DND-41 (cell line): ENCODE data around the gene DNM2.
A peak's percentile ranks its signal among the peaks of the same experiment; 100 is the strongest.

Experiments
- ATAC-seq: fragments of 200-7000 bp; cut with Tn5 transposase; 3 replicates; pipeline ENCODE4 v1.9.1; 2021; ENCODE audit warnings: low read depth; ENCODE audit not compliant: insufficient read depth
- DNase-seq: peaks from one replicate; pipeline ENCODE4 v3.0.0-alpha.2; 2020
- H2AFZ ChIP-seq: 2 replicates; pipeline ENCODE4 v1.6.0; 2012; ENCODE audit warnings: low read depth, low read length
- H3K27ac ChIP-seq: 2 replicates; pipeline ENCODE4 v1.5.1; 2012; ENCODE audit warnings: low read length, inconsistent platforms
- H3K27me3 ChIP-seq: fragments of 200-600 bp; sonication (generic); 2 replicates; pipeline ENCODE4 v1.6.0; 2012; ENCODE audit warnings: low read length, mild to moderate bottlenecking, inconsistent platforms; ENCODE audit not compliant: insufficient read depth, poor library complexity
- H3K36me3 ChIP-seq: 2 replicates; pipeline ENCODE4 v1.5.1; 2012; ENCODE audit warnings: low read length, inconsistent platforms; ENCODE audit not compliant: insufficient read depth
- H3K4me1 ChIP-seq: 2 replicates; pipeline ENCODE4 v1.5.1; 2012; ENCODE audit warnings: mild to moderate bottlenecking, low read length; ENCODE audit not compliant: insufficient read depth
- H3K4me2 ChIP-seq: 2 replicates; pipeline ENCODE4 v1.6.0; 2012; ENCODE audit warnings: mild to moderate bottlenecking, moderate library complexity, low read length, inconsistent platforms; ENCODE audit not compliant: insufficient read depth
- H3K4me3 ChIP-seq, 2 experiments: fragments of 200-600 bp in 1 of 2; shearing (Covaris generic) in 1 of 2; 2 replicates each; pipeline ENCODE4 v1.5.1; 2012 to 2016; ENCODE audit warnings: inconsistent platforms in 2 of 2, low read length in 2 of 2, mild to moderate bottlenecking in 2 of 2, low read depth in 1 of 2, moderate library complexity in 1 of 2
- H3K79me2 ChIP-seq: 2 replicates; pipeline ENCODE4 v1.6.0; 2012; ENCODE audit warnings: low read length, inconsistent platforms; ENCODE audit not compliant: insufficient read depth
- H3K9ac ChIP-seq: 2 replicates; pipeline ENCODE4 v1.6.0; 2012; ENCODE audit warnings: low read depth, mild to moderate bottlenecking, inconsistent platforms, low read length, moderate library complexity
- H3K9me3 ChIP-seq: 2 replicates; pipeline ENCODE4 v1.5.1; 2012; ENCODE audit warnings: low read length, moderate library complexity, mild to moderate bottlenecking, inconsistent platforms; ENCODE audit not compliant: insufficient read depth, severe bottlenecking
- H4K20me1 ChIP-seq: 2 replicates; pipeline ENCODE4 v1.6.0; 2012; ENCODE audit warnings: low read length; ENCODE audit not compliant: insufficient read depth
- EZH2 ChIP-seq: IDR thresholded peaks from 3 replicates; pipeline ENCODE4 v1.6.1; 2012; ENCODE audit warnings: borderline replicate concordance, low read depth, mild to moderate bottlenecking, moderate library complexity, low read length, inconsistent platforms; ENCODE audit not compliant: severe bottlenecking
- TF ChIP-seq, protein P1 (sequence below): IDR thresholded peaks from 2 replicates; pipeline ENCODE4 v1.5.1; 2012; ENCODE audit warnings: borderline replicate concordance, low read length, moderate library complexity, mild to moderate bottlenecking; ENCODE audit not compliant: poor library complexity, severe bottlenecking; ENCODE audit errors: extremely low read depth

DNM2 gene

GRCh38 chr19:10863107-10863717 lies 145.3 kb downstream of the DNM2 start:
- no peaks in the 10 kb centered on the region for H3K9me3 ChIP-seq
- no peak overlapping the region for H3K4me3 ChIP-seq
- H2AFZ ChIP-seq: peak overlapping the region; percentile 87

DNA sequence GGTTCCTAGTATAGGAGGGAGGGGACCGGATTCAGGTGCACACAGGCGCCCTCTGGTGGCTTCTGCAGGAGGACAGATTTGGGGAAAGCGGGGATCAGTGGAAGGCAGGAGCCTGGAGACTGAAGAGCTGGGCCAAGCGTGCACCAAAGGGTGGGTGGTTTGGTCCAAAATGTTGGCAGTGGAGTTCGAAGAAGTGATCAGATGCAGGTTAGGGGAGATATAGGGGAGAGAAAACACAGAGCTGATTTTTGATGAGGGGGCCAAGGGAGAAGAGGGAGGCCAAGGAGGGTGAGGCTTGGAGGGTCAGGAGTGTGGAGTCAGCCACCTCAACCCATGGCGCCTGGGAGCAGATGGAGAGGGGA lies 146.6 kb downstream of the DNM2 start:
- Histone ChIP-seq H3K36me3 (no peaks in the 10 kb centered on the region), H3K27ac (peak overlapping the region; percentile 12; the same call in 1 of the 2 replicates), H3K4me1 (peaks cover 10% of the 10 kb centered on the region), H2AFZ (peak overlapping the region; percentile 87), H3K9ac (peak overlapping the region; percentile 18), H3K9me3 (no peaks in the 10 kb centered on the region), H3K4me3 (no peak overlapping the region; a peak in 1 of 4 replicates), H4K20me1 (no peaks in the 10 kb centered on the region), H3K4me2 (peak overlapping the region; percentile 52), H3K79me2 (no peaks in the 10 kb centered on the region), H3K27me3 (no peaks in the 10 kb centered on the region)
- TF ChIP-seq EZH2: no peak
- TF ChIP-seq, protein P1, sequence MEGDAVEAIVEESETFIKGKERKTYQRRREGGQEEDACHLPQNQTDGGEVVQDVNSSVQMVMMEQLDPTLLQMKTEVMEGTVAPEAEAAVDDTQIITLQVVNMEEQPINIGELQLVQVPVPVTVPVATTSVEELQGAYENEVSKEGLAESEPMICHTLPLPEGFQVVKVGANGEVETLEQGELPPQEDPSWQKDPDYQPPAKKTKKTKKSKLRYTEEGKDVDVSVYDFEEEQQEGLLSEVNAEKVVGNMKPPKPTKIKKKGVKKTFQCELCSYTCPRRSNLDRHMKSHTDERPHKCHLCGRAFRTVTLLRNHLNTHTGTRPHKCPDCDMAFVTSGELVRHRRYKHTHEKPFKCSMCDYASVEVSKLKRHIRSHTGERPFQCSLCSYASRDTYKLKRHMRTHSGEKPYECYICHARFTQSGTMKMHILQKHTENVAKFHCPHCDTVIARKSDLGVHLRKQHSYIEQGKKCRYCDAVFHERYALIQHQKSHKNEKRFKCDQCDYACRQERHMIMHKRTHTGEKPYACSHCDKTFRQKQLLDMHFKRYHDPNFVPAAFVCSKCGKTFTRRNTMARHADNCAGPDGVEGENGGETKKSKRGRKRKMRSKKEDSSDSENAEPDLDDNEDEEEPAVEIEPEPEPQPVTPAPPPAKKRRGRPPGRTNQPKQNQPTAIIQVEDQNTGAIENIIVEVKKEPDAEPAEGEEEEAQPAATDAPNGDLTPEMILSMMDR: peak; percentile 94
- peak; percentile 88 for DNase-seq
- peak; percentile 99 for ATAC-seq

More at GRCh38 chr19:10863107-10863717, 145.3 kb downstream of the DNM2 start:
- no peak overlapping the region for H3K9ac ChIP-seq
- TF ChIP-seq, protein P1: no peak
- no peak for TF ChIP-seq EZH2
- H3K27me3 ChIP-seq: no peaks in the 10 kb centered on the region
- no peak overlapping the region for H3K27ac ChIP-seq
- H3K79me2 ChIP-seq: no peaks in the 10 kb centered on the region
- no peak overlapping the region for H3K4me2 ChIP-seq
- no peaks in the 10 kb centered on the region for H4K20me1 ChIP-seq
- no peak for ATAC-seq
- DNase-seq: no peak
- H3K36me3 ChIP-seq: no peaks in the 10 kb centered on the region
- H3K4me1 ChIP-seq: peaks cover 10% of the 10 kb centered on the region

GRCh38 chr19:10866495-10866894 lies 148.6 kb downstream of the DNM2 start:
- Histone ChIP-seq H2AFZ (no peak overlapping the region), H3K79me2 (no peaks in the 10 kb centered on the region), H3K36me3 (no peaks in the 10 kb centered on the region), H3K4me1 (peaks cover 15% of the 10 kb centered on the region), H4K20me1 (no peaks in the 10 kb centered on the region), H3K9ac (no peak overlapping the region), H3K4me3 (no peak overlapping the region), H3K9me3 (no peaks in the 10 kb centered on the region), H3K27ac (no peak overlapping the region), H3K27me3 (no peaks in the 10 kb centered on the region), H3K4me2 (no peak overlapping the region)
- ATAC-seq (no peak), DNase-seq (no peak)
- no peak for TF ChIP-seq EZH2
- TF ChIP-seq, protein P1: no peak
